IPS-18a (cell line): ENCODE measurements around the gene CSF1R.

ENCODE experiments used
- H3K27ac ChIP-seq: one replicate; pipeline ENCODE4 v1.5.1; 2013; ENCODE audit warnings: low read length
- H3K27me3 ChIP-seq: one replicate; pipeline ENCODE4 v1.6.1; 2013; ENCODE audit warnings: mild to moderate bottlenecking, low read length; ENCODE audit not compliant: control insufficient read depth, insufficient read depth
- H3K36me3 ChIP-seq: one replicate; pipeline ENCODE4 v1.6.1; 2013; ENCODE audit warnings: low read depth, low read length; ENCODE audit not compliant: control insufficient read depth
- H3K4me1 ChIP-seq: one replicate; pipeline ENCODE4 v1.6.1; 2013; ENCODE audit warnings: low read depth, low read length; ENCODE audit not compliant: control insufficient read depth
- H3K4me3 ChIP-seq: one replicate; pipeline ENCODE4 v1.5.1; 2013; ENCODE audit warnings: low read length
- H3K9ac ChIP-seq: one replicate; pipeline ENCODE4 v1.6.1; 2013; ENCODE audit warnings: mild to moderate bottlenecking, low read length, moderate library complexity
- H3K9me3 ChIP-seq: one replicate; pipeline ENCODE4 v1.6.1; 2013; ENCODE audit warnings: low read depth, low read length; ENCODE audit not compliant: control insufficient read depth

CSF1R gene

GRCh38 chr5:150108711-150109514 is 22.6 kb upstream of the CSF1R start:
- Histone ChIP-seq H3K9me3 (no peaks in the 10 kb centered on the region), H3K9ac (no peak overlapping the region), H3K4me3 (no peak overlapping the region), H3K4me1 (peaks cover 3% of the 10 kb centered on the region), H3K27ac (no peak overlapping the region), H3K27me3 (no peaks in the 10 kb centered on the region), H3K36me3 (no peaks in the 10 kb centered on the region)

- no peaks in the 10 kb centered on the region for H3K27me3 ChIP-seq
- H3K36me3 ChIP-seq = no peaks in the 10 kb centered on the region
- peaks cover 2% of the 10 kb centered on the region for H3K4me1 ChIP-seq
- H3K4me3 ChIP-seq = no peak overlapping the region
- H3K27ac ChIP-seq = no peak overlapping the region
- H3K9ac ChIP-seq = no peak overlapping the region
- no peaks in the 10 kb centered on the region for H3K9me3 ChIP-seq
Observed at GRCh38 chr5:150107909-150108447, 21.6 kb upstream of the CSF1R start.

GRCh38 chr5:150106674-150107426 is 20.5 kb upstream of the CSF1R start:
- H3K27me3 ChIP-seq = no peaks in the 10 kb centered on the region
- H3K9ac ChIP-seq = no peak overlapping the region
- no peaks in the 10 kb centered on the region for H3K36me3 ChIP-seq
- H3K9me3 ChIP-seq = no peaks in the 10 kb centered on the region
- no peaks in the 10 kb centered on the region for H3K4me1 ChIP-seq
- no peak overlapping the region for H3K4me3 ChIP-seq
- no peak overlapping the region for H3K27ac ChIP-seq

- Histone ChIP-seq H3K27me3 (no peaks in the 10 kb centered on the region), H3K9me3 (no peaks in the 10 kb centered on the region), H3K4me1 (no peaks in the 10 kb centered on the region), H3K9ac (no peak overlapping the region), H3K36me3 (no peaks in the 10 kb centered on the region), H3K27ac (no peak overlapping the region), H3K4me3 (no peak overlapping the region)
Observed at GRCh38 chr5:150105928-150106615, 19.7 kb upstream of the CSF1R start.

GRCh38 chr5:150104550-150104870 is 18.2 kb upstream of the CSF1R start:
- Histone ChIP-seq H3K9ac (no peak overlapping the region), H3K36me3 (no peaks in the 10 kb centered on the region), H3K27ac (no peak overlapping the region), H3K4me3 (no peak overlapping the region), H3K4me1 (no peaks in the 10 kb centered on the region), H3K9me3 (no peaks in the 10 kb centered on the region), H3K27me3 (no peaks in the 10 kb centered on the region)

GRCh38 chr5:150103678-150104549 is 17.6 kb upstream of the CSF1R start:
- Histone ChIP-seq H3K4me1 (no peaks in the 10 kb centered on the region), H3K9ac (no peak overlapping the region)

GRCh38 chr5:150101023-150101422 is 14.7 kb upstream of the CSF1R start:
- H3K27me3 ChIP-seq = no peaks in the 10 kb centered on the region
- H3K27ac ChIP-seq = no peak overlapping the region
- H3K9me3 ChIP-seq = no peaks in the 10 kb centered on the region
- no peaks in the 10 kb centered on the region for H3K36me3 ChIP-seq
- H3K4me1 ChIP-seq = no peaks in the 10 kb centered on the region
- H3K4me3 ChIP-seq = no peak overlapping the region
- H3K9ac ChIP-seq = no peak overlapping the region

More at GRCh38 chr5:150103678-150104549, 17.6 kb upstream of the CSF1R start:
- Histone ChIP-seq H3K27me3 (no peaks in the 10 kb centered on the region), H3K4me3 (no peak overlapping the region), H3K27ac (no peak overlapping the region), H3K36me3 (no peaks in the 10 kb centered on the region), H3K9me3 (no peaks in the 10 kb centered on the region)

GRCh38 chr5:150097152-150097551 is 10.8 kb upstream of the CSF1R start:
- no peak overlapping the region for H3K9ac ChIP-seq
- H3K4me1 ChIP-seq = no peaks in the 10 kb centered on the region
- no peak overlapping the region for H3K4me3 ChIP-seq
- no peaks in the 10 kb centered on the region for H3K27me3 ChIP-seq
- H3K27ac ChIP-seq = no peak overlapping the region
- no peaks in the 10 kb centered on the region for H3K36me3 ChIP-seq
- no peaks in the 10 kb centered on the region for H3K9me3 ChIP-seq

GRCh38 chr5:150092159-150092787 is 5.9 kb upstream of the CSF1R start:
- Histone ChIP-seq H3K9me3 (no peaks in the 10 kb centered on the region), H3K9ac (no peak overlapping the region), H3K36me3 (no peaks in the 10 kb centered on the region), H3K27me3 (no peaks in the 10 kb centered on the region), H3K4me3 (no peak overlapping the region), H3K4me1 (no peaks in the 10 kb centered on the region), H3K27ac (no peak overlapping the region)

GRCh38 chr5:150085191-150085912 is 1.0 kb downstream of the CSF1R start:
- Histone ChIP-seq H3K36me3 (no peaks in the 10 kb centered on the region), H3K9ac (no peak overlapping the region), H3K9me3 (no peaks in the 10 kb centered on the region), H3K27ac (no peak overlapping the region), H3K4me1 (peaks cover 11% of the 10 kb centered on the region), H3K27me3 (no peaks in the 10 kb centered on the region), H3K4me3 (no peak overlapping the region)
